ENCODE data around the gene NME4.

Gene NME4

GRCh38 chr16:426906-427249, 29.9 kb downstream of the NME4 start:
- no peak for DNase-seq (ENCODE audit: low read depth)

GRCh38 chr16:427250-427649, 30.3 kb downstream of the NME4 start:
- DNase-seq (ENCODE audit: low read depth), result no peak

GRCh38 chr16:430904-431303, 33.9 kb downstream of the NME4 start:
- no peak for DNase-seq (ENCODE audit: low read depth)

- DNase-seq (ENCODE audit: low read depth), result no peak
These were observed 43.6 kb downstream of the NME4 start for GRCh38 chr16:440627-441026.

- DNase-seq (ENCODE audit: low read depth), result no peak
These were observed 44.4 kb downstream of the NME4 start for GRCh38 chr16:441447-441846.

- DNase-seq (ENCODE audit: low read depth), result no peak
These were observed 46.0 kb downstream of the NME4 start for GRCh38 chr16:442976-443375.

GRCh38 chr16:444027-444426, 47.0 kb downstream of the NME4 start:
- DNase-seq (ENCODE audit: low read depth), result no peak

GRCh38 chr16:445566-445965, 48.6 kb downstream of the NME4 start:
- DNase-seq (ENCODE audit: low read depth), result no peak
